IMR-90 (cell line): ENCODE results near the gene RNF223. TPM values are rescaled to one million over a fixed set of nuclear protein-coding genes. Genes with fewer than 3 reads are reported as not detected.
A peak's percentile ranks its signal among the peaks of the same experiment; 100 is the strongest.

ENCODE experiments used
- ATAC-seq: fragments of 200-7000 bp; cut with Tn5 transposase; 2 replicates; pipeline ENCODE4 v1.9.1; 2020; ENCODE audit warnings: low read depth, mild to moderate bottlenecking, moderate library complexity
- BruUV-seq: library from RNA; stranded (reverse); fragments of 400-500 nt; replicated peaks from 2 replicates; lab custom pipeline; 2021; lab: Mats Ljungman, UMichigan
- CTCF ChIA-PET: fragments of 300-600 bp; formaldehyde crosslinking; extraction: SDS; loops from one replicate; lab custom pipeline; 2021; ENCODE audit warnings: antibody characterized with exemption; lab: Yijun Ruan, JAX
- POLR2A ChIA-PET: fragments of 300-600 bp; sonication (Branson Sonifier 250); formaldehyde crosslinking; loops from one replicate; lab custom pipeline; 2022; ENCODE audit warnings: antibody characterized with exemption; ENCODE audit not compliant: unreplicated experiment; lab: Charles Lee
- DNase-seq: peaks from one replicate; pipeline ENCODE4 v3.0.0; 2013
- H2AFZ ChIP-seq: replicated peaks from 2 replicates; pipeline ENCODE3; 2013; ENCODE audit warnings: low read length, mild to moderate bottlenecking; ENCODE audit not compliant: poor library complexity
- H2AK5ac ChIP-seq: 2 replicates; pipeline ENCODE4 v1.6.1; 2013; ENCODE audit warnings: low read depth, low read length, inconsistent platforms
- H2AK9ac ChIP-seq: replicated peaks from 2 replicates; pipeline ENCODE3; 2013; ENCODE audit warnings: mild to moderate bottlenecking, low read depth, low read length, moderate library complexity; ENCODE audit not compliant: poor library complexity
- H2BK120ac ChIP-seq: 2 replicates; pipeline ENCODE4 v1.6.1; 2013; ENCODE audit warnings: low read depth, low read length, inconsistent platforms
- H2BK15ac ChIP-seq: 3 replicates; pipeline ENCODE4 v1.6.1; 2013; ENCODE audit warnings: low read depth, low read length, inconsistent platforms
- H2BK20ac ChIP-seq: 2 replicates; pipeline ENCODE4 v1.6.1; 2013; ENCODE audit warnings: low read depth, mild to moderate bottlenecking, inconsistent platforms, low read length, moderate library complexity
- H2BK5ac ChIP-seq: 2 replicates; pipeline ENCODE4 v1.6.1; 2013; ENCODE audit warnings: mild to moderate bottlenecking, low read depth, low read length, inconsistent platforms; ENCODE audit not compliant: poor library complexity, severe bottlenecking
- H3K14ac ChIP-seq: replicated peaks from 2 replicates; pipeline ENCODE4 v1.6.1; 2013; ENCODE audit warnings: low read depth, low read length, inconsistent platforms
- H3K18ac ChIP-seq: 2 replicates; pipeline ENCODE4 v1.6.1; 2013; ENCODE audit warnings: low read depth, low read length, control low read depth
- H3K23ac ChIP-seq: 2 replicates; pipeline ENCODE4 v1.6.1; 2013; ENCODE audit warnings: low read depth, low read length, inconsistent platforms
- H3K27ac ChIP-seq: 2 replicates; pipeline ENCODE4 v1.5.1; 2013; ENCODE audit warnings: mild to moderate bottlenecking, control low read depth, low read length; ENCODE audit not compliant: insufficient read depth
- H3K27me3 ChIP-seq: 2 replicates; pipeline ENCODE4 v1.6.1; 2013; ENCODE audit warnings: low read length; ENCODE audit not compliant: control insufficient read depth, insufficient read depth
- H3K36me3 ChIP-seq: 2 replicates; pipeline ENCODE4 v1.6.1; 2013; ENCODE audit warnings: low read length, mixed read lengths; ENCODE audit not compliant: control insufficient read depth, insufficient read depth
- H3K4ac ChIP-seq: 2 replicates; pipeline ENCODE4 v1.6.1; 2013; ENCODE audit warnings: low read depth, low read length, inconsistent platforms
- H3K4me1 ChIP-seq: 2 replicates; pipeline ENCODE4 v1.6.1; 2013; ENCODE audit warnings: low read length, mixed read lengths; ENCODE audit not compliant: control insufficient read depth, insufficient read depth
- H3K4me2 ChIP-seq: 2 replicates; pipeline ENCODE4 v1.6.1; 2013; ENCODE audit warnings: low read depth, mild to moderate bottlenecking, control low read depth, low read length, moderate library complexity
- H3K4me3 ChIP-seq: 2 replicates; pipeline ENCODE4 v1.5.1; 2013; ENCODE audit warnings: low read depth, mild to moderate bottlenecking, control low read depth, low read length, moderate library complexity; ENCODE audit not compliant: insufficient read depth
- H3K56ac ChIP-seq: 2 replicates; pipeline ENCODE4 v1.6.1; 2013; ENCODE audit warnings: low read length, inconsistent platforms; ENCODE audit not compliant: insufficient read depth; ENCODE audit errors: extremely low read depth
- H3K79me1 ChIP-seq, 2 experiments: 2 replicates each; pipeline ENCODE4 v1.6.1; 2013; ENCODE audit warnings: low read length in 2 of 2, inconsistent platforms in 1 of 2, low read depth in 1 of 2
- H3K9ac ChIP-seq: 2 replicates; pipeline ENCODE4 v1.6.1; 2013; ENCODE audit warnings: low read depth, low read length, control low read depth
- H3K9me1 ChIP-seq: 2 replicates; pipeline ENCODE4 v1.6.1; 2013; ENCODE audit warnings: low read length, inconsistent platforms; ENCODE audit not compliant: insufficient read depth
- H3K9me3 ChIP-seq: 2 replicates; pipeline ENCODE4 v1.6.1; 2013; ENCODE audit warnings: low read length; ENCODE audit not compliant: control insufficient read depth, insufficient read depth
- H4K20me1 ChIP-seq: 2 replicates; pipeline ENCODE4 v1.6.1; 2013; ENCODE audit warnings: low read length, inconsistent platforms; ENCODE audit not compliant: insufficient read depth
- H4K5ac ChIP-seq: 2 replicates; pipeline ENCODE4 v1.6.1; 2013; ENCODE audit warnings: mild to moderate bottlenecking, low read depth, low read length, control low read depth
- H4K8ac ChIP-seq, 2 experiments: 2 replicates each; pipeline ENCODE4 v1.6.1; 2013; ENCODE audit warnings: low read depth in 2 of 2, low read length in 2 of 2, control low read depth in 1 of 2, inconsistent platforms in 1 of 2
- H4K91ac ChIP-seq: 2 replicates; pipeline ENCODE4 v1.6.1; 2013; ENCODE audit warnings: low read depth, low read length, inconsistent platforms; ENCODE audit not compliant: insufficient read depth
- BHLHE40 ChIP-seq: fragments of 150-350 bp; IDR thresholded peaks from 2 replicates; pipeline ENCODE4 v1.6.1; 2016; ENCODE audit warnings: mild to moderate bottlenecking, low read depth, low read length
- CHD1 ChIP-seq: IDR thresholded peaks from 2 replicates; pipeline ENCODE4 v1.6.1; 2012; ENCODE audit warnings: low read depth, low read length, improper control_type of control experiment
- WGBS, 2 experiments: methylation state at CpG; one replicate each; pipeline versions ENCODE4 v1.1.5 to v1.1.7; 2013; ENCODE audit warnings: missing lambda C conversion rate in 2 of 2; ENCODE audit not compliant: insufficient read length in 1 of 2; ENCODE audit errors: extremely low coverage in 2 of 2; 5-methylcytosine and 5-hydroxymethylcytosine counted together
- dilution Hi-C: fragments of 300-500 bp; cut with HindIII; formaldehyde crosslinking; loops from one replicate; pipeline ENCODE4 v1.14.3; 2018; ENCODE audit warnings: low sequenced_read_pairs; ENCODE audit not compliant: unreplicated experiment
- in situ Hi-C: fragments of 300-500 bp; cut with MboI; formaldehyde crosslinking; loops from 3 replicates; pipeline ENCODE4 v1.14.3; 2019; ENCODE audit warnings: low sequenced_read_pairs, inconsistent platforms, mixed read lengths
- intact Hi-C: fragments of 100-400 bp; cut with micrococcal nuclease; formaldehyde crosslinking; loops from 2 replicates; pipeline ENCODE4 v1.10.0; 2022
- polyA plus RNA-seq, 3 experiments: library from polyadenylated mRNA; depleted of rRNA; stranded (reverse); fragments of >200 nt; gene quantifications; 2 replicates each; pipeline ENCODE4 v1.2.3, GENCODE V29; 2012; ENCODE audit warnings: low replicate concordance in 1 of 3
- total RNA-seq: library from RNA; depleted of rRNA; stranded (reverse); fragments of >200 nt; gene quantifications from 2 replicates; pipeline ENCODE4 v1.2.3, GENCODE V29; 2012

Gene RNF223
- total and polyA plus RNA-seq, 2 of the 4 experiments (the other 2 are of a cell fraction): not detected

DNA sequence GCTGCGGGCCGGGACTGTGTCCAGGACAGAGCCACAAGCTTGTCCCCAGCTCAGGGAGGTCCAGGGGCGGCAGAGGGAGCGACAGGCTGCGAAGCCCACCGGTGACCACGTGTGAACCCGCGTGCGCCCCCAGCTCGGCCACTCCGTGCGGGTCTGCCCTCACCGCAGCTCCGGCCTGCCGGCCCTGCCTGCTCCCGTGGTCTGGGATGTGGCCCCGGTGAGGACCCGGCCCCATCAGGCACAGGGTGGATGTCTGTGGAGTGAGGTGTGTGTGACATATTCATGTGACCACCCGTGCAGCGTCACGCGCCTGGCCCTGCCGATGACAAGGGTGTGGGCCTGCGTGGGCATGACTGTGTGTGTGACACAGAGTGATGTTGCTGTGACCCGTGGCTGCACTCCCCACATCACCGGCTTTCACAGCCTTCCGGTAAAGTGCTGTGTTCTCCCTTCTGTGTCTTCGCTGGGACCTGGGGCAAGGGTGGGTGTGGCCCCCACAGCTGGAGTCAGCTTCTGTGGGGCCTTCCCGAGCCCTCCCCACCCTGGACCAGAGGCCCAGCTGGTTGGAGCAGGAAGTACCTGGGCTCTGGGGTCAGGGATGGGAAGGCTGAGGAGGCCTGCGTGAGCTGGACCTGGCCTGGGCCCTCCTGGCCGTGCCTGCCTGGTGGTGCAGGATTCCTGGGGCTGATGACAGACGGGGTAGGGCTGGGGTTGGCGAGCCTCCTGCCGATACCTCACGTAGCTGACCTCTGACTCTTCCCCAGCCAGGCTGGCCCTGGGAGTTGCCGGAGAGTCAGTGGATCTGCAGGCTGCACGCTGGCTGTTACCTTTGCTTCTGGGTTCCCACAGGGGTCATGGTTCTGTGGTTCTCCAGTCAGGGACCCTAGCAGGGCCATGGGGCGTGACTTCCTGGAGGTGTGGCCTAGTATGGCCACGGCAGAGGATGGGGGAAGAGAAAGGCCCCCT lies 4.1 kb downstream of the RNF223 start:
- 62% methylated on average over 20 of the region's 40 CpGs; no CpG with 5 or more reads in 1 of the 2 experiments for WGBS, 2 experiments
- Histone ChIP-seq H3K27me3 (no peaks in the 10 kb centered on the region; the same call in 1 of the 2 replicates), H3K9me3 (no peaks in the 10 kb centered on the region), H2AK9ac (peak overlapping the region; percentile 90), H3K56ac (no peak overlapping the region), H3K23ac (no peak overlapping the region), H2BK5ac (no peak overlapping the region), H2AFZ (peak overlapping the region; percentile 100), H3K36me3 (no peaks in the 10 kb centered on the region), H4K20me1 (no peaks in the 10 kb centered on the region), H4K8ac (peak overlapping the region in 1 of 2 experiments; percentile 42; a peak in 1 of 4 replicates), H3K9ac (no peak overlapping the region), H4K91ac (no peak overlapping the region), H3K27ac (no peak overlapping the region), H2AK5ac (peak overlapping the region; percentile 59; the same call in 1 of the 2 replicates), H3K4me3 (peak overlapping the region; percentile 78; the same call in 1 of the 2 replicates), H3K4ac (0 out of 2 replicates have a peak overlapping the region, but pooled peaks have one; percentile 27), H2BK120ac (no peak overlapping the region), H4K5ac (no peak overlapping the region), H2BK15ac (no peak overlapping the region), H2BK20ac (no peak overlapping the region), H3K18ac (no peak overlapping the region), H3K14ac (no peak overlapping the region), H3K4me1 (peaks cover 2% of the 10 kb centered on the region; the same call in 1 of the 2 replicates), H3K79me1 (no peaks in the 10 kb centered on the region), H3K4me2 (no peak overlapping the region), H3K9me1 (no peaks in the 10 kb centered on the region)
- peak; percentile 29 for DNase-seq
- POLR2A ChIA-PET: no interaction called here
- in situ Hi-C loops: no loop called here
- no TSS peak for BruUV-seq
- dilution Hi-C loops: no loop called here
- ATAC-seq: peak; percentile 3; the same call in 1 of the 2 replicates
- TF ChIP-seq CHD1 (no peak), BHLHE40 (peak; percentile 28; the same call in 1 of the 2 replicates)
- CTCF ChIA-PET: no interaction called here
- intact Hi-C loops: no loop called here
